ENCODE measurements around the gene OR6K2. TPM values are rescaled to one million over a fixed set of nuclear protein-coding genes. Genes with fewer than 3 reads are reported as not detected.

The OR6K2 gene
- total RNA-seq, 6 experiments from 2014 or later = not detected

DNA sequence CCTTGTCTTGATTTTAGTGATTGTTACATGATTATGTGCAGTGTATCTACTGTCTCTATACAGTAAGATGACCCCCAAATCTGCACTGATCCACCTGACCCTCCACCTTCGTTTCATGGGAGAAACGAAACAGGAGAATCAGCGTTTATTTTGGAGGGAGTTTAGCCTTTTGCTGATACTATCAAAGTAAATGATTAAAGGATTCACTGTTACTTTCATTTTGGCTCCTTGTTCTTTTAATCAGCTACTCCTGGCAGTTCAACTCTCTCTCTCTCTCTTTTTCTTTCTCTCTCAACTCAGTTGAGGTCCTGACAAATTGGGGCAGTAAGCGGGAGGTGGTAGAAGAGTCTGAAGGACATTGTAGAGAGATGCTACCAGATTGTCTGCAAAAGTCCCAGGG lies 30.0 kb upstream of the OR6K2 start:
- H3K36me3 ChIP-seq = no peaks in the 10 kb centered on the region
- peak; percentile 64 to 90 (median 70) for ATAC-seq
- 34% methylated on average over 4 of the region's 4 CpGs for WGBS (ENCODE audit: insufficient coverage, low coverage, low lambda C conversion rate, missing lambda C conversion rate)
- H3K9me3 ChIP-seq = no peaks in the 10 kb centered on the region
- intact Hi-C loops (cut with DNase I) = no loop called here
- no peaks in the 10 kb centered on the region for H3K27me3 ChIP-seq
- no peak for TF ChIP-seq POLR2A (IDR thresholded peaks at IDR 0.05)
- TF ChIP-seq, protein P1, sequence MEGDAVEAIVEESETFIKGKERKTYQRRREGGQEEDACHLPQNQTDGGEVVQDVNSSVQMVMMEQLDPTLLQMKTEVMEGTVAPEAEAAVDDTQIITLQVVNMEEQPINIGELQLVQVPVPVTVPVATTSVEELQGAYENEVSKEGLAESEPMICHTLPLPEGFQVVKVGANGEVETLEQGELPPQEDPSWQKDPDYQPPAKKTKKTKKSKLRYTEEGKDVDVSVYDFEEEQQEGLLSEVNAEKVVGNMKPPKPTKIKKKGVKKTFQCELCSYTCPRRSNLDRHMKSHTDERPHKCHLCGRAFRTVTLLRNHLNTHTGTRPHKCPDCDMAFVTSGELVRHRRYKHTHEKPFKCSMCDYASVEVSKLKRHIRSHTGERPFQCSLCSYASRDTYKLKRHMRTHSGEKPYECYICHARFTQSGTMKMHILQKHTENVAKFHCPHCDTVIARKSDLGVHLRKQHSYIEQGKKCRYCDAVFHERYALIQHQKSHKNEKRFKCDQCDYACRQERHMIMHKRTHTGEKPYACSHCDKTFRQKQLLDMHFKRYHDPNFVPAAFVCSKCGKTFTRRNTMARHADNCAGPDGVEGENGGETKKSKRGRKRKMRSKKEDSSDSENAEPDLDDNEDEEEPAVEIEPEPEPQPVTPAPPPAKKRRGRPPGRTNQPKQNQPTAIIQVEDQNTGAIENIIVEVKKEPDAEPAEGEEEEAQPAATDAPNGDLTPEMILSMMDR (IDR thresholded peaks at IDR 0.05) = no peak
- no peak for DNase-seq
- peaks cover 0 to 4% (median 0%) of the 10 kb centered on the region in 4 donors for H3K4me1 ChIP-seq
- no peak overlapping the region for H3K27ac ChIP-seq
- H3K4me3 ChIP-seq = peak overlapping the region in 2 of 3 donors; percentile 12 to 22

DNA sequence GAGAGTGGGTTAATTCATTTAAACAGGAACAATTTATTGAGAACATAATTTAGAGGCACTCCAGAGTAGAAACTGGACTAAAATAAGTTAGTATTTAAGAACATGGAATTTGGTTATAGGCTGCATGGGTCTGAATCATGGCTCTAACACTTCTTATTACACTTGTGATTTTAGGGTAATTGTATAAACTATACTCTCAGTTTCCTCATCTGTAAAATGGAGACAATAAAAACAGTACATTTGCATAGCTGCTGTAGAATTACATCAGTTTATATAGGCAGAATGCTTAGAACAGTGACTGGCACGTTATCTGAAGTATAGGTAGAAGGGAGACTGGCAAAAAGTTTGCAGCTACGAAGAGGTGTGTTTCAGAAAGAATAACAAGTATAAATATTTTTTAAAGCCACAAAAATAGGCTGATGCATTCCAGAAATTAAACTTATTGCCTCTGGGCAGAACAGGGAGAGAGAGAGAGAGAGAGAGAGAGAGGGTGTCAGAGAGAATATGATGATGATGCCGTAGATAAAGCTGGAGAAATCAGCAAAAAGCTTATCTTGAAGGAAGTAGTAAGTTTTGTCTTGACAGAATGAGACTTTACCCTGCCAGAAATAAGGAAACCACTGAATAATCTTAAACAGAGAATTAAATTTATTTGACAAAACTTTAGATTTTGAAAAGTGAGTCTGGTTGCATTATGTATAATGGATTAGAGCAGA lies 28.2 kb upstream of the OR6K2 start:
- no peak for TF ChIP-seq POLR2A (IDR thresholded peaks at IDR 0.05)
- TF ChIP-seq, protein P1 (IDR thresholded peaks at IDR 0.05) = no peak
- ATAC-seq = no peak

DNA sequence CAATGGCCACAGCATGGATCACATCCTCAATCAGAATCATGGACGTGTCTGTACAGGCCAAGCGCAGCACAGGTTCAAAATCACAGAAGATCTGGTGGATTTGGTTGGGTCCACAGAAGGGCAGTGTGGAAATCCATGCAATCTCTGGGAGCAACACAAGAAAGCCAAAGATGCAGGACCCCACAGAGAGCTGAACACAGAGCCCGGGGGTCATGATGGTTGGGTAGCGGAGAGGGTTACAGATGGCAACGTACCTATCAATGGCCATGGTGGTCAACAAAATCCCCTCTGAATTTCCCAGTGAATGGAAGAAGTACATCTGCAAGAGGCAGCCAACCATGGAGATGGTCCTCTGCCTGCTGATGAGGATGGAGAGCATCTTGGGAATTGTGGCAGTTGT lies 24.0 kb upstream of the OR6K2 start:
- H3K4me3 ChIP-seq = no peak overlapping the region
- TF ChIP-seq, protein P1 (IDR thresholded peaks at IDR 0.05) = no peak
- no peak for TF ChIP-seq POLR2A (IDR thresholded peaks at IDR 0.05)
- no peak overlapping the region for H3K27ac ChIP-seq
- no peaks in the 10 kb centered on the region for H3K4me1 ChIP-seq
- no peak for DNase-seq
- no peaks in the 10 kb centered on the region for H3K9me3 ChIP-seq
- no peaks in the 10 kb centered on the region for H3K27me3 ChIP-seq
- no peak for ATAC-seq
- no peaks in the 10 kb centered on the region for H3K36me3 ChIP-seq
- WGBS (ENCODE audit: insufficient coverage, low coverage, low lambda C conversion rate, missing lambda C conversion rate) = 81% methylated on average over 5 of the region's 5 CpGs
- intact Hi-C loops (cut with DNase I) = no loop called here

More for the DNA sequence above, 28.2 kb upstream of the OR6K2 start:
- DNase-seq = no peak
- H3K4me1 ChIP-seq = peaks cover 0 to 4% (median 0%) of the 10 kb centered on the region in 4 donors
- intact Hi-C loops (cut with DNase I) = no loop called here
- H3K4me3 ChIP-seq = no peak overlapping the region
- no peaks in the 10 kb centered on the region for H3K9me3 ChIP-seq
- 61% methylated on average over 3 of the region's 3 CpGs for WGBS (ENCODE audit: insufficient coverage, low coverage, low lambda C conversion rate, missing lambda C conversion rate)
- H3K27me3 ChIP-seq = no peaks in the 10 kb centered on the region
- H3K36me3 ChIP-seq = no peaks in the 10 kb centered on the region
- no peak overlapping the region for H3K27ac ChIP-seq

DNA sequence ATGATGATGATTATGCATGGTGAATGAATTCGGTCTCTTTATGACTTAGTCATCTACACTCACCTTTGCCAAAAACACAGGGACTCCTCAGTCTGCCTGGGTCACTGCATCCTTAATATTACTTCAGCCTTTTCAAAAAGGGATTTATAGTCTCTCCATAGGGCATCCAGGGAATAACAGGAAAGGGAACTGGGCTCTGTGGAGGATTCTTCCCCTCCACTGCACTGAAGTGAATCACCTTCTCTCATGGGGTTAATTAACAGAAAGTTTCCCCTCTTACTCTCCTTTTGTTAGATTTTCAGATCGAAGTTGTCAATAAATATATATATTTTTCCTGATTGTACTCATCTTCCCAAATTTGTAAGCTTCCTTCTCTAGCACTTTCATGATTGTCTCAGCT lies 20.2 kb upstream of the OR6K2 start, which contains the start of gene OR6K3:
TSS of gene OR6K3 (minus strand) at position 101 of the 400 bp plus-strand sequence. CDS start 2,605 bp downstream, outside the sequence.
- Histone ChIP-seq H3K27me3 (no peaks in the 10 kb centered on the region), H3K36me3 (no peaks in the 10 kb centered on the region), H3K4me1 (no peaks in the 10 kb centered on the region), H3K27ac (no peak within 1 kb of the TSS), H3K9me3 (no peaks in the 10 kb centered on the region), H3K4me3 (no peak within 1 kb of the TSS)
- intact Hi-C loops (cut with DNase I) = no loop called here
- ATAC-seq = no peak
- no peak for TF ChIP-seq POLR2A (IDR thresholded peaks at IDR 0.05)
- TF ChIP-seq, protein P1 (IDR thresholded peaks at IDR 0.05) = no peak
- 41% methylated on average over 2 of the region's 2 CpGs for WGBS (ENCODE audit: insufficient coverage, low coverage, low lambda C conversion rate, missing lambda C conversion rate)
- no peak for DNase-seq
